ENCODE measurements around the gene GRXCR2.

GRCh38 chr5:145912019-145912418, 39.2 kb upstream of the GRXCR2 start:
- TF ChIP-seq, protein P1, sequence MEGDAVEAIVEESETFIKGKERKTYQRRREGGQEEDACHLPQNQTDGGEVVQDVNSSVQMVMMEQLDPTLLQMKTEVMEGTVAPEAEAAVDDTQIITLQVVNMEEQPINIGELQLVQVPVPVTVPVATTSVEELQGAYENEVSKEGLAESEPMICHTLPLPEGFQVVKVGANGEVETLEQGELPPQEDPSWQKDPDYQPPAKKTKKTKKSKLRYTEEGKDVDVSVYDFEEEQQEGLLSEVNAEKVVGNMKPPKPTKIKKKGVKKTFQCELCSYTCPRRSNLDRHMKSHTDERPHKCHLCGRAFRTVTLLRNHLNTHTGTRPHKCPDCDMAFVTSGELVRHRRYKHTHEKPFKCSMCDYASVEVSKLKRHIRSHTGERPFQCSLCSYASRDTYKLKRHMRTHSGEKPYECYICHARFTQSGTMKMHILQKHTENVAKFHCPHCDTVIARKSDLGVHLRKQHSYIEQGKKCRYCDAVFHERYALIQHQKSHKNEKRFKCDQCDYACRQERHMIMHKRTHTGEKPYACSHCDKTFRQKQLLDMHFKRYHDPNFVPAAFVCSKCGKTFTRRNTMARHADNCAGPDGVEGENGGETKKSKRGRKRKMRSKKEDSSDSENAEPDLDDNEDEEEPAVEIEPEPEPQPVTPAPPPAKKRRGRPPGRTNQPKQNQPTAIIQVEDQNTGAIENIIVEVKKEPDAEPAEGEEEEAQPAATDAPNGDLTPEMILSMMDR (IDR thresholded peaks at IDR 0.05; ENCODE audit: low read depth, low read length, poor library complexity, severe bottlenecking), result no peak
- TF ChIP-seq EZH2phosphoT487 (IDR thresholded peaks at IDR 0.05; ENCODE audit: borderline replicate concordance, low read length), result no peak
